ENCODE results near the gene SSU72. TPM values are rescaled to one million over a fixed set of nuclear protein-coding genes. Genes with fewer than 3 reads are reported as not detected.

The SSU72 gene
- total RNA-seq, 3 donors from 2014 or later = 117 to 123 (median 120) TPM

DNA sequence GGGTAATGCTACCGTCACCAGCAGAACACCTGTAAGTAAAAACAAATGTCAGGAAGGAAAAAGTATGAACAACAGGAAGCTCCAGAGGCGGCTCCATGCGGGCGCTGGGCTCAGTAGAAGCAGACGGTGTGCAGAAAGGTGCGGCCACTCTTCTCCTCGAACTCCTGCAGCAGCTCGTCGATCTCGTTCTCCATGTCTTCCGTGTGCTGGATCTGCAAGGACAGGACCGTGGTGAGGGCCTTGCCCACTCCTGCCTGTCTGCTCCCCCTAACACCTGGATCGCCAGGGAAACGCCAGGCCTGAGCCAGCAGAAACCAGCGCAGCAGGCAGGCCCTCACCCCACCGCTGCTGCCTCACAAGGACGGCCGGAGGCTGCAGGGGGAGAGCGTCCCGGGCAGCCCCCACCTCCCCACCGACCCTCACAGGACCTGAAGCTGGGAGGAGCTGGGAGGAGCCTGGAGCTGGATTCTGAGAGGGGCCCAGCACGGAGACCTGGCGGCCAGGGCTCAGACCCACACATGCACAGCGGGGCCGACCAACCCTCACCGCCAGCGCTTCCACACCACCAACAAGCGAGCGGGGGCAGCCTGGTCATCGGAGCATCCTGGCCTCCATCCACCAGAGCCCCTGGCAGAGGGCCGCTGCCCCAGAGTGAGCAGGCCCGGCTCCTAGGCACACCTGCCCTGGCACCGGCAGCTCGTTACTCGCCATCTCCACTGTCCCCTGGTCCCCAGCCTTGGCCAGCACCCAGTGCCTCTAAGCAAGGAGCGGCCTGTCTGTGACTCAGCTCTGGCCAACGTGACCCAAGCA, 32.5 kb downstream of the SSU72 start:
- Histone ChIP-seq H3K36me3 (ENCODE audit: low read depth) (no peaks in the 10 kb centered on the region), H3K4me1 (ENCODE audit: low read depth) (peaks cover 10% of the 10 kb centered on the region), H3K4me3 (no peak overlapping the region), H3K9me3 (no peaks in the 10 kb centered on the region)
- intact Hi-C loops (cut with DNase I, micrococcal nuclease) = no loop called here
- no peak for TF ChIP-seq CTCF (IDR thresholded peaks at IDR 0.05)
- ATAC-seq = no peak
- peak in 1 of 3 donors; percentile 49 for DNase-seq

- Histone ChIP-seq H3K4me1 (ENCODE audit: low read depth) (peaks cover 10% of the 10 kb centered on the region), H3K4me3 (no peak overlapping the region), H3K36me3 (ENCODE audit: low read depth) (no peaks in the 10 kb centered on the region), H3K9me3 (no peaks in the 10 kb centered on the region)
- intact Hi-C loops (cut with DNase I, micrococcal nuclease) = no loop called here
- DNase-seq (peak in 1 of 3 donors; percentile 58), ATAC-seq (peak; percentile 14)
- no peak for TF ChIP-seq CTCF (IDR thresholded peaks at IDR 0.05)
Measured at GRCh38 chr1:1540818-1541628, 33.6 kb downstream of the SSU72 start.

- H3K4me1 ChIP-seq (ENCODE audit: low read depth) = peaks cover 10% of the 10 kb centered on the region
Measured at GRCh38 chr1:1540090-1540817, 34.4 kb downstream of the SSU72 start, which contains the start of gene TMEM240. TMEM240 (minus strand) TSS chr1:1540624; CDS start chr1:1540346, 278 bp downstream.

GRCh38 chr1:1539310-1540089, 35.2 kb downstream of the SSU72 start:
- no peaks in the 10 kb centered on the region for H3K36me3 ChIP-seq (ENCODE audit: low read depth)
- peaks cover 10% of the 10 kb centered on the region for H3K4me1 ChIP-seq (ENCODE audit: low read depth)
- no peaks in the 10 kb centered on the region for H3K9me3 ChIP-seq
- DNase-seq (no peak), ATAC-seq (no peak)
- intact Hi-C loops (cut with DNase I, micrococcal nuclease) = no loop called here
- TF ChIP-seq CTCF (IDR thresholded peaks at IDR 0.05) = no peak
- H3K4me3 ChIP-seq = no peak overlapping the region

More at GRCh38 chr1:1540090-1540817, 34.4 kb downstream of the SSU72 start, which contains the start of gene TMEM240:
- DNase-seq (peak; percentile 49 to 75 (median 72)), ATAC-seq (peak; percentile 69)
- intact Hi-C loops (cut with DNase I, micrococcal nuclease) = no loop called here
- H3K4me3 ChIP-seq = no peak within 1 kb of the TSS
- no peak for TF ChIP-seq CTCF (IDR thresholded peaks at IDR 0.05)
- no peaks in the 10 kb centered on the region for H3K9me3 ChIP-seq
- no peaks in the 10 kb centered on the region for H3K36me3 ChIP-seq (ENCODE audit: low read depth)

DNA sequence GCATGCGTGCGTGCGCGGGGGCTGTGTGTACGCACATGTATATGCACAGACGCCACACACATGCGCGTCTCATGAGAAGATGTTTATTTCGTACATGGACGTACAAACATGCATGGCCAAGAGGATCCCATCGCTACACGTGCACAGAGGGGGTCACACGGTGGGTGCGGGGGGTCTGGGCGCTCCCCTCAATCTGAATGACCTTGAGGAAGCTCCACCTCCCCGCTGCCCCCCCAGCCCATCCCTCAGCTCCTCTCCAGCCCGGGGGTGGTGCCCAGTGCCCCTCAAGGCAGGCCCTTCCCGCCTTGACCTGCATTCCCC, 35.7 kb downstream of the SSU72 start:
- H3K9me3 ChIP-seq = no peaks in the 10 kb centered on the region
- intact Hi-C loops (cut with DNase I, micrococcal nuclease) = no loop called here
- no peak for ATAC-seq
- no peak for DNase-seq
- no peak overlapping the region for H3K4me3 ChIP-seq
- no peaks in the 10 kb centered on the region for H3K36me3 ChIP-seq (ENCODE audit: low read depth)
- no peak for TF ChIP-seq CTCF (IDR thresholded peaks at IDR 0.05)
- peaks cover 10% of the 10 kb centered on the region for H3K4me1 ChIP-seq (ENCODE audit: low read depth)
